ENCODE results near the gene GTSE1. TPM values are rescaled to one million over a fixed set of nuclear protein-coding genes. Genes with fewer than 3 reads are reported as not detected.
A peak's percentile ranks its signal among the peaks of the same experiment; 100 is the strongest.

GTSE1 gene
- polyA plus RNA-seq, 1 of the 3 experiments (the other 2 are of a cell fraction): 12.2 TPM

DNA sequence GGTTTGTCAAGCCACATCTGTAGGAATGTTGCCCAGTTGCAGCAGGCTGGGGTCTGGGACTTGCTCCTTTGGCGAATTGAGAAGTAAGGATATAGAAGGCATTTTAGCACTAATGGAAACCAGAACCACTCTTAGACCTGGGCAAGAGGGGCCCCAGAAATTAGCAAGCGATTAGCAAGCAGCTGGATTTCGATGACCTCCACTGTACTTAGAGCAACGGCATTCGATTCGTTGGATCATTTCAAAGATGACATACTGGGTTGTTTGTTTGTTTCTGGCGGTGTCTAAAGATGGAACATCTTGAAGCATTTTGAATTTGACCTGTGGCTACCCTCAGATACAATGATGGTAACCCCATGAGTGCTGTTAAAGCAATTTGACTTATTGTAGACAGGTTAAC lies 45.4 kb upstream of the GTSE1 start (continued):
- no peak for TF ChIP-seq EP300 (IDR thresholded peaks at IDR 0.05; ENCODE audit: borderline replicate concordance in 1 of 2, low read depth in 1 of 2, low read length in 1 of 2)
- no peak for TF ChIP-seq SIN3A (IDR thresholded peaks at IDR 0.05; ENCODE audit: borderline replicate concordance, low read depth, low read length)
- TF ChIP-seq RFX5 (IDR thresholded peaks at IDR 0.05; ENCODE audit: low read length): no peak
- TF ChIP-seq FOXM1 (IDR thresholded peaks at IDR 0.05; ENCODE audit: low read depth): no peak
- no peak for TF ChIP-seq CHD2 (IDR thresholded peaks at IDR 0.05; ENCODE audit: low read length, partially characterized antibody)
- TF ChIP-seq, protein P1, sequence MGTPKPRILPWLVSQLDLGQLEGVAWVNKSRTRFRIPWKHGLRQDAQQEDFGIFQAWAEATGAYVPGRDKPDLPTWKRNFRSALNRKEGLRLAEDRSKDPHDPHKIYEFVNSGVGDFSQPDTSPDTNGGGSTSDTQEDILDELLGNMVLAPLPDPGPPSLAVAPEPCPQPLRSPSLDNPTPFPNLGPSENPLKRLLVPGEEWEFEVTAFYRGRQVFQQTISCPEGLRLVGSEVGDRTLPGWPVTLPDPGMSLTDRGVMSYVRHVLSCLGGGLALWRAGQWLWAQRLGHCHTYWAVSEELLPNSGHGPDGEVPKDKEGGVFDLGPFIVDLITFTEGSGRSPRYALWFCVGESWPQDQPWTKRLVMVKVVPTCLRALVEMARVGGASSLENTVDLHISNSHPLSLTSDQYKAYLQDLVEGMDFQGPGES (IDR thresholded peaks at IDR 0.05; ENCODE audit: low read depth, low read length): no peak

DNA sequence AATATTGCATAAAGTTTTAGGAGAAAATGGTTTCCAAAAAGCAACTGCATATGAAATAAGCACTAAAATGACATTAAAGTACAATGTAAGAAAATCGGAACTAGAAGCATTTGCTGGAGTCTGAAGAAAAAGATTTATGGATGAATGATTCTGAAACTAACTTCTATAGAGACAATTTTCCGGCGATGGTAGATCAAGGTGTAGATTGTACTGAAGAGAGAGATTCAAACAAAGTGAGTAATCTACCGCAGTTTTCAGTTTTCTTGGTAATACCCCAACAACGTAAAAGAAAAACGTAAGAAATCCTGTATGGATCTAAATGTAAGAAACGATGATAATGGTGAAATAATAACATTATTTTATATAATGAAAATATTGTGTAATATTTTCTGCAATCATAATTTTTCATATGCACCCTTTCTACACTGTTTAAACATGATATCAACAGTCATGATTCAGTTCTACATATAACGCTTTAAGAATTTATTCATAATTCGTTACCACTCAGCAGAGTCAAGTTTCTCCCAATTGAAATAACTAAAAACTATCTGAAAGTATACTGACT lies 44.8 kb upstream of the GTSE1 start:
- Histone ChIP-seq H3K4me3 (ENCODE audit: low read depth in 2 of 2, low read length in 1 of 2) (no peak overlapping the region), H3K27me3 (ENCODE audit: insufficient read depth) (no peaks in the 10 kb centered on the region), H3K27ac (ENCODE audit: low read depth in 2 of 2, low read length in 1 of 2) (no peak overlapping the region), H3K79me2 (ENCODE audit: insufficient read depth) (peaks cover 25% of the 10 kb centered on the region), H3K9me2 (no peaks in the 10 kb centered on the region), H2AFZ (ENCODE audit: low read depth) (no peak overlapping the region), H3K4me2 (peak overlapping the region; percentile 98; the same call in 1 of the 2 replicates), H3K4me1 (ENCODE audit: control insufficient read depth in 1 of 2, insufficient read depth in 2 of 2, low read depth in 1 of 2, low read length in 1 of 2) (peaks cover 0 to 31% of the 10 kb centered on the region in 2 experiments; a peak in 3 of 4 replicates), H3K9ac (no peak overlapping the region), H4K20me1 (ENCODE audit: insufficient read depth) (no peaks in the 10 kb centered on the region), H3F3A (replicated peaks; ENCODE audit: insufficient read depth) (peaks cover 5% of the 10 kb centered on the region), H3K9me3 (no peaks in the 10 kb centered on the region), H3K36me3 (replicated peaks in 1 of 2; ENCODE audit: control insufficient read depth in 1 of 2, insufficient read depth in 2 of 2, low read length in 1 of 2) (peaks cover under 1 to 3% of the 10 kb centered on the region in 2 experiments)
- ChIA-PET CTCF (interaction anchor here (0.7 kb wide), 1 partner anchor 782 kb away, joined by 3 read pairs; no protein-coding TSS in a partner anchor), POLR2A (interaction anchor here (0.7 kb wide), 1 partner anchor 250 kb away, joined by 3 read pairs; no protein-coding TSS in a partner anchor)
- no peak for DNase-seq
- TF ChIP-seq RAD21 (IDR thresholded peaks at IDR 0.05; ENCODE audit: low read length): no peak
- TF ChIP-seq, protein P2, sequence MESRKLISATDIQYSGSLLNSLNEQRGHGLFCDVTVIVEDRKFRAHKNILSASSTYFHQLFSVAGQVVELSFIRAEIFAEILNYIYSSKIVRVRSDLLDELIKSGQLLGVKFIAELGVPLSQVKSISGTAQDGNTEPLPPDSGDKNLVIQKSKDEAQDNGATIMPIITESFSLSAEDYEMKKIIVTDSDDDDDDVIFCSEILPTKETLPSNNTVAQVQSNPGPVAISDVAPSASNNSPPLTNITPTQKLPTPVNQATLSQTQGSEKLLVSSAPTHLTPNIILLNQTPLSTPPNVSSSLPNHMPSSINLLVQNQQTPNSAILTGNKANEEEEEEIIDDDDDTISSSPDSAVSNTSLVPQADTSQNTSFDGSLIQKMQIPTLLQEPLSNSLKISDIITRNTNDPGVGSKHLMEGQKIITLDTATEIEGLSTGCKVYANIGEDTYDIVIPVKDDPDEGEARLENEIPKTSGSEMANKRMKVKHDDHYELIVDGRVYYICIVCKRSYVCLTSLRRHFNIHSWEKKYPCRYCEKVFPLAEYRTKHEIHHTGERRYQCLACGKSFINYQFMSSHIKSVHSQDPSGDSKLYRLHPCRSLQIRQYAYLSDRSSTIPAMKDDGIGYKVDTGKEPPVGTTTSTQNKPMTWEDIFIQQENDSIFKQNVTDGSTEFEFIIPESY (IDR thresholded peaks at IDR 0.05; ENCODE audit: borderline replicate concordance, low read depth): no peak
- TF ChIP-seq, protein P3, sequence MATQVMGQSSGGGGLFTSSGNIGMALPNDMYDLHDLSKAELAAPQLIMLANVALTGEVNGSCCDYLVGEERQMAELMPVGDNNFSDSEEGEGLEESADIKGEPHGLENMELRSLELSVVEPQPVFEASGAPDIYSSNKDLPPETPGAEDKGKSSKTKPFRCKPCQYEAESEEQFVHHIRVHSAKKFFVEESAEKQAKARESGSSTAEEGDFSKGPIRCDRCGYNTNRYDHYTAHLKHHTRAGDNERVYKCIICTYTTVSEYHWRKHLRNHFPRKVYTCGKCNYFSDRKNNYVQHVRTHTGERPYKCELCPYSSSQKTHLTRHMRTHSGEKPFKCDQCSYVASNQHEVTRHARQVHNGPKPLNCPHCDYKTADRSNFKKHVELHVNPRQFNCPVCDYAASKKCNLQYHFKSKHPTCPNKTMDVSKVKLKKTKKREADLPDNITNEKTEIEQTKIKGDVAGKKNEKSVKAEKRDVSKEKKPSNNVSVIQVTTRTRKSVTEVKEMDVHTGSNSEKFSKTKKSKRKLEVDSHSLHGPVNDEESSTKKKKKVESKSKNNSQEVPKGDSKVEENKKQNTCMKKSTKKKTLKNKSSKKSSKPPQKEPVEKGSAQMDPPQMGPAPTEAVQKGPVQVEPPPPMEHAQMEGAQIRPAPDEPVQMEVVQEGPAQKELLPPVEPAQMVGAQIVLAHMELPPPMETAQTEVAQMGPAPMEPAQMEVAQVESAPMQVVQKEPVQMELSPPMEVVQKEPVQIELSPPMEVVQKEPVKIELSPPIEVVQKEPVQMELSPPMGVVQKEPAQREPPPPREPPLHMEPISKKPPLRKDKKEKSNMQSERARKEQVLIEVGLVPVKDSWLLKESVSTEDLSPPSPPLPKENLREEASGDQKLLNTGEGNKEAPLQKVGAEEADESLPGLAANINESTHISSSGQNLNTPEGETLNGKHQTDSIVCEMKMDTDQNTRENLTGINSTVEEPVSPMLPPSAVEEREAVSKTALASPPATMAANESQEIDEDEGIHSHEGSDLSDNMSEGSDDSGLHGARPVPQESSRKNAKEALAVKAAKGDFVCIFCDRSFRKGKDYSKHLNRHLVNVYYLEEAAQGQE (IDR thresholded peaks at IDR 0.05; ENCODE audit: low read depth, low read length): no peak
- TF ChIP-seq JUND (IDR thresholded peaks at IDR 0.05): no peak
- TF ChIP-seq ELF1 (IDR thresholded peaks at IDR 0.05): no peak
- TF ChIP-seq FOXM1 (IDR thresholded peaks at IDR 0.05; ENCODE audit: low read depth): no peak
- 96% methylated on average over 9 of the region's 9 CpGs for WGBS (ENCODE audit: low lambda C conversion rate)
